Mesenchymal stem cell (in vitro differentiated cells and primary cell): ENCODE results near the gene HDAC4.

Experiments used
- DNase-seq: peaks from one replicate; pipeline ENCODE4 v3.0.0-alpha.2; 2013
- H2AFZ ChIP-seq: one replicate; pipeline ENCODE4 v1.6.1; 2013; ENCODE audit warnings: low read depth, mild to moderate bottlenecking, control low read depth, inconsistent platforms, low read length, moderate library complexity
- H2AK5ac ChIP-seq: 2 replicates; pipeline ENCODE4 v1.6.1; 2013; ENCODE audit warnings: low read length, moderate library complexity, mild to moderate bottlenecking, inconsistent platforms; ENCODE audit not compliant: severe bottlenecking
- H2BK120ac ChIP-seq: one replicate; pipeline ENCODE4 v1.6.1; 2013; ENCODE audit warnings: low read depth, mild to moderate bottlenecking, inconsistent platforms, low read length, moderate library complexity
- H2BK12ac ChIP-seq, 2 experiments: one replicate each; pipeline ENCODE4 v1.6.1; 2013; ENCODE audit warnings: inconsistent platforms in 2 of 2, low read length in 2 of 2, mild to moderate bottlenecking in 2 of 2, moderate library complexity in 2 of 2, control low read depth in 1 of 2
- H2BK15ac ChIP-seq: one replicate; pipeline ENCODE4 v1.6.1; 2013; ENCODE audit warnings: mild to moderate bottlenecking, low read depth, inconsistent platforms; ENCODE audit not compliant: poor library complexity, severe bottlenecking
- H2BK5ac ChIP-seq: 2 replicates; pipeline ENCODE4 v1.6.1; 2013; ENCODE audit warnings: low read depth, mild to moderate bottlenecking, low read length, control low read depth, inconsistent platforms; ENCODE audit not compliant: poor library complexity, severe bottlenecking
- H3K14ac ChIP-seq, 2 experiments: one replicate each; pipeline ENCODE4 v1.6.1; 2013; ENCODE audit warnings: inconsistent platforms in 2 of 2, low read length in 2 of 2, control low read depth in 1 of 2, mild to moderate bottlenecking in 1 of 2, moderate library complexity in 1 of 2
- H3K18ac ChIP-seq, 2 experiments: one replicate each; pipeline ENCODE4 v1.6.1; 2013; ENCODE audit warnings: inconsistent platforms in 2 of 2, low read length in 2 of 2, control low read depth in 1 of 2, low read depth in 1 of 2, mild to moderate bottlenecking in 1 of 2
- H3K23ac ChIP-seq, 2 experiments: one replicate each; pipeline ENCODE4 v1.6.1; 2013; ENCODE audit warnings: inconsistent platforms in 2 of 2, low read length in 2 of 2, mild to moderate bottlenecking in 2 of 2, moderate library complexity in 2 of 2, control low read depth in 1 of 2
- H3K27ac ChIP-seq: 2 replicates; pipeline ENCODE4 v1.5.1; 2013; ENCODE audit warnings: mild to moderate bottlenecking, moderate library complexity, low read length, control low read depth, inconsistent platforms; ENCODE audit not compliant: poor library complexity, severe bottlenecking
- H3K27me3 ChIP-seq, 2 experiments: 2 replicates each; pipeline versions ENCODE4 v1.6.1 to v1.7.0; 2013; ENCODE audit warnings: low read length in 2 of 2, mild to moderate bottlenecking in 2 of 2, moderate library complexity in 2 of 2, control low read depth in 1 of 2, inconsistent platforms in 1 of 2; ENCODE audit not compliant: control insufficient read depth in 1 of 2, insufficient read depth in 1 of 2
- H3K36me3 ChIP-seq, 2 experiments: 2 replicates each; pipeline versions ENCODE4 v1.6.1 to v1.7.0; 2013; ENCODE audit warnings: low read length in 2 of 2, control low read depth in 1 of 2, inconsistent platforms in 1 of 2, low read depth in 1 of 2, mild to moderate bottlenecking in 1 of 2; ENCODE audit not compliant: insufficient read depth in 2 of 2, control insufficient read depth in 1 of 2
- H3K4ac ChIP-seq, 2 experiments: one replicate each; pipeline ENCODE4 v1.6.1; 2013; ENCODE audit warnings: inconsistent platforms in 2 of 2, low read length in 2 of 2, mild to moderate bottlenecking in 2 of 2, moderate library complexity in 2 of 2, control low read depth in 1 of 2, low read depth in 1 of 2
- H3K4me1 ChIP-seq: 2 replicates; pipeline ENCODE4 v1.6.1; 2013; ENCODE audit warnings: low read depth, low read length, control low read depth; ENCODE audit not compliant: control insufficient read depth, insufficient read depth
- H3K4me2 ChIP-seq: 2 replicates; pipeline ENCODE4 v1.6.1; 2013; ENCODE audit warnings: low read length, mild to moderate bottlenecking, inconsistent platforms; ENCODE audit not compliant: poor library complexity, severe bottlenecking
- H3K4me3 ChIP-seq, 2 experiments: 2 replicates each; pipeline versions ENCODE4 v1.5.1 to v1.7.0; 2013; ENCODE audit warnings: low read length in 2 of 2, mild to moderate bottlenecking in 2 of 2, control low read depth in 1 of 2, low read depth in 1 of 2; ENCODE audit not compliant: insufficient read depth in 1 of 2
- H3K79me1 ChIP-seq: replicated peaks from 2 replicates; pipeline ENCODE4 v1.6.1; 2013; ENCODE audit warnings: mild to moderate bottlenecking, control low read depth, low read length, inconsistent platforms; ENCODE audit not compliant: poor library complexity, severe bottlenecking
- H3K9ac ChIP-seq: 2 replicates; pipeline ENCODE4 v1.7.0; 2013; ENCODE audit warnings: mild to moderate bottlenecking, low read length, moderate library complexity
- H3K9me3 ChIP-seq: 2 replicates; pipeline ENCODE4 v1.7.0; 2013; ENCODE audit warnings: mild to moderate bottlenecking, low read length; ENCODE audit not compliant: control insufficient read depth
- H4K8ac ChIP-seq: one replicate; pipeline ENCODE4 v1.6.1; 2013; ENCODE audit warnings: inconsistent platforms, mild to moderate bottlenecking, low read length, moderate library complexity
- H4K91ac ChIP-seq: one replicate; pipeline ENCODE4 v1.6.1; 2013; ENCODE audit warnings: mild to moderate bottlenecking, low read length, inconsistent platforms
- WGBS: methylation state at CpG from one replicate; pipeline ENCODE4 v1.1.7; 2013; ENCODE audit warnings: mixed read lengths; 5-methylcytosine and 5-hydroxymethylcytosine counted together

The HDAC4 gene

DNA sequence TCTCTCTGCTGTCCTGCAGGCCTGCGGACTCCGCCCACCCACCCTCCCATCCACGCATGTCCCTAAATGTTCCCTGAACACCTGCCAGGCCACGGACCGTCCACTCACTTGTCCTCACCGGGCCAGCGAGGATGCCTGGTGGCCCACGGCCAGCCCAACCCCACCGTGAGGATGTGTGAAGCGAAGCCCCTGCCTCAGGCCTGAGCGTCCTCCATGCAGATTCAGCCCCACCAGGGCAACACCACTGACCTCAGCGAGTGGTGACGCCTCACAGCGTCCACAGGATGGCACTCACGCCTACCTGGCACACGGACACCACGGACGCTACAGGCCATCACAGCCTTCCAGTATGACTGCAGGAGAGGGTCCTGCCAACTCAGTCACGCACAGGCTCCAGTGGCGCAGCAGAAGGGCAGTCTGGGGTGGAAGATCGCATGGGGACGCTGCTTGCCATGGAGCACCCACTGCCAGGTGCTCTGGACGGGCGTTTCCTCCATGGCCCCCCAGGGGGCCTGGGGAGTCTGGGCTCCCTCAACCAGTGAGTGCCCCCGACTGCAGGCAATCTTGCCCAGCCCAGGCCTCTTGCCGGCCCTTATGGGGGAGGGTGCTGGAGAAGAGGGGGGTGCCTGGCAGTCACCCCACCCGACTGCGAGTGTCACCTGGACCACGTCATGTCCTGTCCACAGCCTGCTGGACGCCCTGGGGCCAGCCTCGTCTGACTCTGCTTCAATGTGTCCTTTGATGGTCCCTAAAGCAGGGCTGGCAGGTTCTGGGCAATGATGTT, 25.4 kb downstream of the HDAC4 start:
- WGBS: 95% methylated on average over 30 of the region's 31 CpGs
- H3K27ac ChIP-seq: no peak overlapping the region
- no peak overlapping the region for H2AFZ ChIP-seq
- no peak overlapping the region for H3K23ac ChIP-seq
- H3K79me1 ChIP-seq: peaks cover 75% of the 10 kb centered on the region
- H3K9ac ChIP-seq: no peak overlapping the region
- H3K4me1 ChIP-seq: peaks cover 6% of the 10 kb centered on the region
- no peak for DNase-seq
- H4K8ac ChIP-seq: no peak overlapping the region
- H3K36me3 ChIP-seq: peaks cover 0 to 58% of the 10 kb centered on the region in 2 experiments
- H3K4me2 ChIP-seq: no peak overlapping the region
- no peaks in the 10 kb centered on the region for H3K27me3 ChIP-seq
- H3K18ac ChIP-seq: no peak overlapping the region
- no peak overlapping the region for H3K4me3 ChIP-seq
- H3K4ac ChIP-seq: no peak overlapping the region
- H4K91ac ChIP-seq: no peak overlapping the region
- no peak overlapping the region for H2BK120ac ChIP-seq
- no peak overlapping the region for H2BK5ac ChIP-seq
- H3K14ac ChIP-seq: peak overlapping the region in 1 of 2 experiments; percentile 35
- no peak overlapping the region for H2BK12ac ChIP-seq
- H2BK15ac ChIP-seq: no peak overlapping the region
- H2AK5ac ChIP-seq: no peak overlapping the region
- no peaks in the 10 kb centered on the region for H3K9me3 ChIP-seq

DNA sequence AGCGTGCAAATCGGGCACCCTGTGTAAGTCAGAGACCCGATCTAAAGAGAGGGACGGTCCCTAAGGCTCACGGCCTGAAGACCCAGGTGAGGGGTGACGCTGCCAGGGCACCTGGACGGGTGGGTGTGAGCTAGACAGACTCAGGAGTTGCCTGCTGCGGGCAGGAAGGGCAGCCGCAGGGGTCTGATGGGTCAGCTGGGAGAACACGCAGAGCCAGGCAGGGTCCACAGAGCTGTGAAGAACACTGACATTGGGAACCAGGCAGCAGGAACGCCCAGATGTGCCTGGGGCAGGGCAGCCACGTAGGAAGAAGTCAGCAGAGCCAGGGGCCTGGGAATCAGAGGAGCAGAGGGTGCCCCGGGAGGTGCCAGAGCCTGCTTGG, 25.9 kb downstream of the HDAC4 start:
- Histone ChIP-seq H3K18ac (no peak overlapping the region), H2BK120ac (no peak overlapping the region), H3K4me3 (no peak overlapping the region), H3K27me3 (no peaks in the 10 kb centered on the region), H3K23ac (no peak overlapping the region), H2BK12ac (no peak overlapping the region), H2BK5ac (no peak overlapping the region), H3K14ac (no peak overlapping the region), H3K9me3 (no peaks in the 10 kb centered on the region), H3K4me1 (peaks cover 8% of the 10 kb centered on the region), H3K4me2 (no peak overlapping the region), H3K79me1 (peaks cover 79% of the 10 kb centered on the region), H3K36me3 (peaks cover 0 to 63% of the 10 kb centered on the region in 2 experiments), H2AK5ac (no peak overlapping the region), H3K4ac (no peak overlapping the region), H2AFZ (no peak overlapping the region), H4K8ac (no peak overlapping the region), H4K91ac (no peak overlapping the region), H3K27ac (no peak overlapping the region), H2BK15ac (no peak overlapping the region), H3K9ac (no peak overlapping the region)
- DNase-seq: no peak
- WGBS: 98% methylated on average over 13 of the region's 13 CpGs

DNA sequence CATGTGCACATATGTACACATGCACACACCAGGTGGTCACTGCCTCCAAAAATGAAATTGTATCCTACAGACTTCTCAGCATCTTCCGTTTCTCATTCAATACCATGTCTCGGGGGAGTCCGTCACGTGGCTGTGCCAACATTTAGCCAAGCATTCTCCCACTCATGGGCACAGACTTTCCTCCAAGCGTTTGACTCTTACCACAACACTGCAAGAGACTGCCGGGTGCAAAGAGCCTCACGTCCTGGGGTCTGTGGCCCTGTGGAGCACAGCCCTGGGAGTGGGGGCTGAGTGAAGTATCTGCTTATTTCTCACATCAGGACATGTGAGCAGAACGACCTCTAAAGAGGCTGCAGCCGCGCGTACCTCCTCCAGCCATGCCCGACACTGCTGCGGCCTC, 28.0 kb downstream of the HDAC4 start:
- Histone ChIP-seq H4K91ac (no peak overlapping the region), H3K4me2 (no peak overlapping the region), H3K4ac (no peak overlapping the region), H3K9ac (no peak overlapping the region), H2BK120ac (no peak overlapping the region), H2BK15ac (no peak overlapping the region), H2AFZ (no peak overlapping the region), H2BK5ac (no peak overlapping the region), H3K36me3 (peaks cover 3 to 57% of the 10 kb centered on the region in 2 experiments), H3K4me1 (peaks cover 11% of the 10 kb centered on the region), H3K14ac (no peak overlapping the region), H3K4me3 (no peak overlapping the region), H3K23ac (no peak overlapping the region), H3K27me3 (no peaks in the 10 kb centered on the region), H3K9me3 (no peaks in the 10 kb centered on the region), H2BK12ac (no peak overlapping the region), H3K79me1 (peaks cover 76% of the 10 kb centered on the region), H3K18ac (no peak overlapping the region), H3K27ac (no peak overlapping the region), H4K8ac (no peak overlapping the region), H2AK5ac (no peak overlapping the region)
- no peak for DNase-seq
- whole genome bisulfite sequencing: 98% methylated on average over 13 of the region's 13 CpGs

DNA sequence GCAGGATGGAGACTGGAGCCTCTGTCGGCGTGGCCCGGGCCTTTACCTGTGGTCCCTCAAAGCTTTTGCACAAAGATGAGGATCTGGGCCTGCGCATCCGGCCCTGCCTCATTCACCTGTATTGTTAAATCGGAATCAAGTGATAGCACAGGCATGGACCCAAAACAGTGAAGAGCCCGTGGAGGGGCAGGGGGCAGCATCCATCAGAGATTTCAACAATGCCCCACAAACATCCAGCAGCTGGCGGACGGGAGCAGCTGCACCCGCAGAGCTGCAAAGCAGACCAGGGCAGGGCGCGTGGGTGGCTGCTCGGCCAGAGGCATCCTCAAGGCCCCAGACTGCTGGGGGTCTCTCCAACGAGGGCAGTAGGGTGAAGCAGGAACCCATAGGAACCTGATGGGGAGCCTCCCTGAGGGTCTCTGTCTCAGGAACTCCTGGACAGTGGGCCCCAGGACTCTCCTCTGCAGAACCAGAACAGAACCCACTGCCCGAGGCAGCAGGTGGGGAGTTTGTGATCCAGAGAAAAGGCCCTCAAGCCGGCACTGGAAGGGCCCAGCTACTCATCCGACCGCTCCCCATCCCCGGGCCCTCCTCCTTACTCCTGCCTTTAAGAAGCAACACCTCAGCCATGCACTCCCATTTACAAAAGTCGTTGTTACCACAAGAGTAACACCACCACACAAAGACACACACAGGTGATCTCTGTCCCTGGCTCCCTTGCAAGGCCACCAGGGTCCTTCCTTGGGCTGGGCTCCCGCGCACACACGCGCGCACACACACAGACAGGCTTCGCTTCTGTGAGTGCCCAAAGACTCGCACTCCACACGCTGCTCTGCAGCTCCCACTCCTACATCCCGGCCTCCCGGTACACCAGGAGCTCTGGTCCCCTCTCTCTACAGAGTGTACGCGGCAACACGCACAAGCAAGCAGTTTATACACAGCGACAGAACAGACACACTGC, 28.8 kb downstream of the HDAC4 start:
- H3K27ac ChIP-seq: no peak overlapping the region
- no peak overlapping the region for H3K4ac ChIP-seq
- H2BK12ac ChIP-seq: no peak overlapping the region
- no peak overlapping the region for H4K91ac ChIP-seq
- no peaks in the 10 kb centered on the region for H3K9me3 ChIP-seq
- peak overlapping the region in 1 of 2 experiments; percentile 83 for H3K14ac ChIP-seq
- H2BK120ac ChIP-seq: no peak overlapping the region
- H3K4me2 ChIP-seq: no peak overlapping the region
- no peak for DNase-seq
- no peak overlapping the region for H2BK15ac ChIP-seq
- no peak overlapping the region for H3K9ac ChIP-seq
- H3K18ac ChIP-seq: no peak overlapping the region
- peaks cover 11% of the 10 kb centered on the region for H3K4me1 ChIP-seq
- no peak overlapping the region for H3K4me3 ChIP-seq
- no peak overlapping the region for H4K8ac ChIP-seq
- no peak overlapping the region for H2AFZ ChIP-seq
- no peaks in the 10 kb centered on the region for H3K27me3 ChIP-seq
- no peak overlapping the region for H2BK5ac ChIP-seq
- no peak overlapping the region for H3K23ac ChIP-seq
- peaks cover 3 to 49% of the 10 kb centered on the region in 2 experiments for H3K36me3 ChIP-seq
- WGBS: 96% methylated on average over 34 of the region's 34 CpGs
- H3K79me1 ChIP-seq: peaks cover 69% of the 10 kb centered on the region
- H2AK5ac ChIP-seq: no peak overlapping the region
